Suprapubic skin (tissue), 4 donors: ENCODE measurements around the gene KDM6B.

Experiments
- EP300 ChIP-seq: sonication (generic); formaldehyde crosslinking; IDR thresholded peaks from one replicate; pipeline ENCODE4 v1.6.1; 2017; ENCODE audit warnings: antibody characterized with exemption
- POLR2A ChIP-seq, 2 donors: fragments of 450-650 bp; IDR thresholded peaks; one replicate each; pipeline ENCODE4 v1.6.1; 2017; ENCODE audit warnings: antibody characterized with exemption in 2 of 2, mild to moderate bottlenecking in 2 of 2, moderate library complexity in 2 of 2
- POLR2AphosphoS5 ChIP-seq, 3 donors: sonication (generic); formaldehyde crosslinking; IDR thresholded peaks; one replicate each; pipeline ENCODE4 v1.6.1; 2017; ENCODE audit warnings: antibody characterized with exemption in 3 of 3
- TF ChIP-seq, protein P1 (sequence below), 2 donors: fragments of 200-600 bp in 1 of 2; fragments of 450-650 bp in 1 of 2; sonication (generic) in 1 of 2; IDR thresholded peaks; one replicate each; pipeline ENCODE4 v1.5.1; 2016 to 2019; ENCODE audit warnings: antibody characterized with exemption in 2 of 2, mild to moderate bottlenecking in 1 of 2, moderate library complexity in 1 of 2

DNA sequence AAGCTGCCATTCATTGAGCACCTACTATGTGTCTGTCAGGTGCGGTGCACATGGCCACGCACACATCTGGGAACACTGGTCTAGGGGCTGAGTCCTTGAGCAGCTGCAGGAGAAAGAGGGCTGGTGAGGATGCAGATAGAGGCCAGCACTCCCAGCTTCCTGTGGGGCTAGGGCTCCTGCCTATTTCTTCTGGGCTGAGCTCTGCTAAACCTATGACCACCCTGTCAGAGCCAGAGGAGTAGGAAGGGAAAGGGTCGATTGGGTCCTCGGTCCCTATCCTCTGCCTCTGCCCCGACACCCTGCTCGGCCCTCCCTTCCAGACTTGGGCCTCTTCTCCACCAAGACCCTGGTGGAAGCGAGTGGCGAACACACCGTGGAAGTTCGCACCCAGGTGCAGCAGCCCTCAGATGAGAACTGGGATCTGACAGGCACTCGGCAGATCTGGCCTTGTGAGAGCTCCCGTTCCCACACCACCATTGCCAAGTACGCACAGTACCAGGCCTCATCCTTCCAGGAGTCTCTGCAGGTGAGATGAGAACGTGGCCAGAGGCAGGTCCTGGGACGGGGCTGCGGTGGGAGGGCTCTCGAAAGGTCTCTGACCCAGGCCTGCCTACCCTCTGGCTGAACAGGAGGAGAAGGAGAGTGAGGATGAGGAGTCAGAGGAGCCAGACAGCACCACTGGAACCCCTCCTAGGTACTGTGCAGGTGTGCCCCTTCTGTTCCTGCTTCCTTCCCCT, 16.9 kb downstream of the KDM6B start:
- TF ChIP-seq POLR2A (IDR thresholded peaks at IDR 0.05) (no peak), POLR2AphosphoS5 (IDR thresholded peaks at IDR 0.05) (no peak), EP300 (no peak)
- TF ChIP-seq, protein P1, sequence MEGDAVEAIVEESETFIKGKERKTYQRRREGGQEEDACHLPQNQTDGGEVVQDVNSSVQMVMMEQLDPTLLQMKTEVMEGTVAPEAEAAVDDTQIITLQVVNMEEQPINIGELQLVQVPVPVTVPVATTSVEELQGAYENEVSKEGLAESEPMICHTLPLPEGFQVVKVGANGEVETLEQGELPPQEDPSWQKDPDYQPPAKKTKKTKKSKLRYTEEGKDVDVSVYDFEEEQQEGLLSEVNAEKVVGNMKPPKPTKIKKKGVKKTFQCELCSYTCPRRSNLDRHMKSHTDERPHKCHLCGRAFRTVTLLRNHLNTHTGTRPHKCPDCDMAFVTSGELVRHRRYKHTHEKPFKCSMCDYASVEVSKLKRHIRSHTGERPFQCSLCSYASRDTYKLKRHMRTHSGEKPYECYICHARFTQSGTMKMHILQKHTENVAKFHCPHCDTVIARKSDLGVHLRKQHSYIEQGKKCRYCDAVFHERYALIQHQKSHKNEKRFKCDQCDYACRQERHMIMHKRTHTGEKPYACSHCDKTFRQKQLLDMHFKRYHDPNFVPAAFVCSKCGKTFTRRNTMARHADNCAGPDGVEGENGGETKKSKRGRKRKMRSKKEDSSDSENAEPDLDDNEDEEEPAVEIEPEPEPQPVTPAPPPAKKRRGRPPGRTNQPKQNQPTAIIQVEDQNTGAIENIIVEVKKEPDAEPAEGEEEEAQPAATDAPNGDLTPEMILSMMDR (IDR thresholded peaks at IDR 0.05) = no peak
